OCI-LY7 (cell line): Measurements from ENCODE around the gene KIF22. TPM values are rescaled to one million over a fixed set of nuclear protein-coding genes. Genes with fewer than 3 reads are reported as not detected.

ENCODE experiments used
- BruUV-seq: library from RNA; stranded (reverse); fragments of 400-500 nt; replicated peaks from 2 replicates; lab custom pipeline; 2021; lab: Mats Ljungman, UMichigan
- CTCF ChIA-PET: fragments of 300-600 bp; sonication (Branson Sonifier 250); formaldehyde crosslinking; loops from one replicate; lab custom pipeline; 2022; ENCODE audit warnings: antibody characterized with exemption; ENCODE audit not compliant: unreplicated experiment; lab: Charles Lee
- POLR2A ChIA-PET: fragments of 300-600 bp; sonication (Branson Sonifier 250); formaldehyde crosslinking; loops from one replicate; lab custom pipeline; 2022; ENCODE audit warnings: antibody characterized with exemption; lab: Charles Lee
- DNase-seq: peaks from one replicate; pipeline ENCODE4 v3.0.0-alpha.2; 2015; ENCODE audit warnings: low spot score
- H2AFZ ChIP-seq: fragments of 200-600 bp; sonication (generic), shearing (Covaris generic); 2 replicates; pipeline ENCODE4 v1.6.1; 2014; ENCODE audit warnings: mild to moderate bottlenecking, antibody characterized with exemption, low read length, moderate library complexity
- H3K27ac ChIP-seq: fragments of 200-600 bp; sonication (generic); 2 replicates; pipeline ENCODE4 v1.5.1; 2014; ENCODE audit warnings: mixed run types, low read depth, mild to moderate bottlenecking, moderate library complexity, low read length, inconsistent platforms; ENCODE audit not compliant: poor library complexity, severe bottlenecking
- H3K36me3 ChIP-seq: fragments of 200-600 bp; sonication (generic); 2 replicates; pipeline ENCODE4 v1.6.1; 2014; ENCODE audit warnings: mild to moderate bottlenecking, antibody characterized with exemption, low read length, moderate library complexity, mixed read lengths; ENCODE audit not compliant: insufficient read depth
- H3K4me1 ChIP-seq: fragments of 200-600 bp; sonication (generic); 2 replicates; pipeline ENCODE4 v1.5.1; 2014; ENCODE audit warnings: mild to moderate bottlenecking, low read length; ENCODE audit not compliant: insufficient read depth, poor library complexity, severe bottlenecking
- H3K4me2 ChIP-seq: fragments of 200-600 bp; sonication (generic); 2 replicates; pipeline ENCODE4 v1.6.1; 2014; ENCODE audit warnings: mild to moderate bottlenecking, low read length
- H3K4me3 ChIP-seq: fragments of 200-600 bp; sonication (generic); 2 replicates; pipeline ENCODE4 v1.5.1; 2014; ENCODE audit warnings: mild to moderate bottlenecking, low read depth, low read length; ENCODE audit not compliant: poor library complexity, severe bottlenecking
- H3K79me2 ChIP-seq: fragments of 200-600 bp; sonication (generic); 2 replicates; pipeline ENCODE4 v1.6.1; 2016; ENCODE audit warnings: low read depth, mild to moderate bottlenecking, low read length, moderate library complexity, mixed read lengths; ENCODE audit not compliant: insufficient read depth
- H3K9me2 ChIP-seq: fragments of 200-600 bp; sonication (generic); 2 replicates; pipeline ENCODE4 v1.6.1; 2016; ENCODE audit warnings: mild to moderate bottlenecking, low read length, mixed read lengths; ENCODE audit not compliant: insufficient read depth
- H3K9me3 ChIP-seq: fragments of 200-600 bp; sonication (generic); 2 replicates; pipeline ENCODE4 v1.6.1; 2014; ENCODE audit warnings: mild to moderate bottlenecking, mixed run types, low read length, mixed read lengths
- H4K20me1 ChIP-seq: fragments of 200-600 bp; sonication (generic); 2 replicates; pipeline ENCODE4 v1.6.1; 2014; ENCODE audit warnings: mild to moderate bottlenecking, antibody characterized with exemption, low read length, moderate library complexity, mixed read lengths; ENCODE audit not compliant: insufficient read depth
- CTCF ChIP-seq: fragments of 200-600 bp; sonication (generic); conservative IDR thresholded peaks from 2 replicates; pipeline ENCODE4 v1.5.1; 2014; ENCODE audit warnings: mild to moderate bottlenecking, antibody characterized with exemption, low read length, moderate library complexity, mixed read lengths
- EZH2phosphoT487 ChIP-seq: fragments of 200-600 bp; sonication (generic); IDR thresholded peaks from 2 replicates; pipeline ENCODE4 v1.6.1; 2018; ENCODE audit warnings: low read depth, borderline replicate concordance, mild to moderate bottlenecking, mixed run types, antibody characterized with exemption, low read length, moderate library complexity, mixed read lengths
- intact Hi-C: fragments of 100-400 bp; cut with micrococcal nuclease; formaldehyde crosslinking; loops from one replicate; pipeline ENCODE4 v1.10.0; 2022; ENCODE audit not compliant: unreplicated experiment
- total RNA-seq, 2 experiments: library from RNA; depleted of rRNA in 1 of 2; stranded (reverse); fragments of >200 nt in 1 of 2; shearing (Covaris generic) in 1 of 2; gene quantifications; 2 replicates each; pipeline ENCODE4 v1.2.3, GENCODE V29; 2014 to 2022

The KIF22 gene
- total RNA-seq, 2 experiments from 2014 or later, result 232 to 339 TPM

DNA sequence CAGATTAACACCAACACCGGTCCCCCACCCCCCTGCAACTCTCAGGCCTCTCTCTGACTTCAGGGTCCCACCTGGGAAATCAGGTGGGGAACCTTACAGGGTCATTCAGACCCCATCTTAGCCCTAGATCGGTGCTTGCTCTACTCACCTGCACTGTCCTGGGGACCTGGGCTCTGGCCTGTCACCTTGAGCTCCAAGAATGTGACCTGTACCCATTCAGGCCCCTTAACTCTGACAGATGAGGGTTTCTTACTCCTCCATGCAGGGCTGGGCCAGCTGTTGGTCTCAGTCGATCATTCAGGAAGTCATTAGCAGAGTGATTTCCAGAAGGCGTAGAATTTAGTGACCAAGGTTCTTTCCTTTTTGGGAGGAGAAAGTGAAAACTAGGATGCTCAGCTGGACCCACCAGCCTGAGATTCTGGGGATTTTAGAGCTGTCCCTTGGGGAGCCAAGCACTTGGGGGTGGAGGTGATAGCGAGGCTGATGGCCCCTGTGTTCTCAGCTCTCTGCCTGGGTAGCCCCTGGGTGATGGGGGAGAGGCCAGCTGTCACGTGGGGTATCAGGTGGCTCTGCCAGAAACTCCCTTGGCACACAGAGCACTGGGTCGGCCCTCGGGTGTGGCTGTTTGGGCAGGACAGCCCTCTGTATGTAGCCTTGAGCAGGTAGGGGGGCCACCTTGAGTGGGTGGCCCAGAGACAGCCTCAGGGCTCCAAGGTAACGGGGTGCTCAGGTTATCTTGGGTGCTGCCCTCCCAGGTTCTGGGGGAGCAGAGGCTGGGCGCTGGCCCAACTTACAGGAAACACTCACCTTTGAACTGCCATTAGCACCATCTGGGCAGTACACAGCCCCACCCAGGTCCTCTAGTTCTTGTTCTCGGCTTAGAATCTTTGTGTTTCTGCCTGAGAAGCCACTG, 30.4 kb downstream of the KIF22 start:
- Histone ChIP-seq H3K27ac (peak overlapping the region; percentile 20), H3K9me2 (no peaks in the 10 kb centered on the region), H2AFZ (no peak overlapping the region), H3K4me2 (peak overlapping the region; percentile 75), H3K4me3 (peak overlapping the region; percentile 67), H3K9me3 (no peaks in the 10 kb centered on the region), H3K79me2 (peaks cover 21% of the 10 kb centered on the region; the same call in 1 of the 2 replicates), H3K36me3 (peaks cover 38% of the 10 kb centered on the region), H3K4me1 (peaks cover 47% of the 10 kb centered on the region), H4K20me1 (0 out of 2 replicates have a peak, but pooled peaks cover 4% of the 10 kb centered on the region)
- DNase-seq, result no peak
- ChIA-PET POLR2A (interaction anchor here (1.3 to 1.5 kb wide), 2 partner anchors 14 to 152 kb away, joined by 3 to 6 read pairs; partner anchors contain the start of genes MAZ and TAOK2), CTCF (interaction anchor here (0.6 kb wide), 1 partner anchor 147 kb away, joined by 4 read pairs; no protein-coding TSS in a partner anchor)
- intact Hi-C loops, result loop anchor here (1.0 kb wide), 1 partner anchor 119 kb away; no protein-coding TSS in a partner anchor
- TF ChIP-seq EZH2phosphoT487 (no peak), CTCF (no peak)
- no TSS peak for BruUV-seq

- Histone ChIP-seq H3K4me2 (peak overlapping the region; percentile 75), H3K9me3 (no peaks in the 10 kb centered on the region), H2AFZ (no peak overlapping the region), H3K4me1 (peaks cover 47% of the 10 kb centered on the region), H3K27ac (no peak overlapping the region), H3K36me3 (peaks cover 38% of the 10 kb centered on the region), H3K4me3 (peak overlapping the region; percentile 67), H4K20me1 (0 out of 2 replicates have a peak, but pooled peaks cover 4% of the 10 kb centered on the region), H3K9me2 (no peaks in the 10 kb centered on the region), H3K79me2 (peaks cover 21% of the 10 kb centered on the region; the same call in 1 of the 2 replicates)
- no peak for DNase-seq
- POLR2A ChIA-PET, result interaction anchor here (0.6 to 1.3 kb wide), 3 partner anchors 60 to 152 kb away, joined by 3 read pairs; partner anchors contain the start of genes TAOK2 and TMEM219
- TF ChIP-seq CTCF, result no peak
- no peak for TF ChIP-seq EZH2phosphoT487
- intact Hi-C loops, result no loop called here
- CTCF ChIA-PET, result no interaction called here
- no TSS peak for BruUV-seq
Measured at GRCh38 chr16:29821643-29822115, 31.1 kb downstream of the KIF22 start.
